Lower lobe of right lung (tissue), 2 donors: Measurements from ENCODE around the gene SMC6. TPM values are rescaled to one million over a fixed set of nuclear protein-coding genes. Genes with fewer than 3 reads are reported as not detected.

Source experiments
- ATAC-seq, 2 donors: fragments of 200-7000 bp; cut with Tn5 transposase; one replicate each; pipeline ENCODE4 v1.9.1; 2020 to 2022; ENCODE audit warnings: mild to moderate bottlenecking in 2 of 2, moderate library complexity in 2 of 2
- DNase-seq: peaks from one replicate; pipeline ENCODE4 v3.0.0-alpha.2; 2020
- H3K27ac ChIP-seq: fragments of 200-600 bp; one replicate; pipeline ENCODE4 v1.8.0; 2022
- H3K27me3 ChIP-seq: fragments of 200-600 bp; one replicate; pipeline ENCODE4 v1.8.0; 2022; ENCODE audit warnings: low read depth
- H3K36me3 ChIP-seq: fragments of 200-600 bp; one replicate; pipeline ENCODE4 v1.8.0; 2022; ENCODE audit warnings: mild to moderate bottlenecking
- H3K4me1 ChIP-seq: fragments of 200-600 bp; one replicate; pipeline ENCODE4 v1.8.0; 2022
- H3K4me3 ChIP-seq: fragments of 200-600 bp; one replicate; pipeline ENCODE4 v1.8.0; 2022; ENCODE audit warnings: mild to moderate bottlenecking
- H3K9me3 ChIP-seq: fragments of 200-600 bp; one replicate; pipeline ENCODE4 v1.8.0; 2022
- intact Hi-C: fragments of 100-400 bp; cut with DNase I; formaldehyde crosslinking; loops from one replicate; pipeline ENCODE4 v1.11.0; 2022
- total RNA-seq: library from RNA; stranded (reverse); fragmentation: NEBNext Ultra II Directional; extraction: Animal tissue kit (Norgen Biotek cat#: 25700); gene quantifications from one replicate; pipeline ENCODE4 v1.2.1, GENCODE V29; 2021
- TF ChIP-seq, protein P1 (sequence below): fragments of 200-600 bp; IDR thresholded peaks from one replicate; pipeline ENCODE4 v1.8.0; 2022; ENCODE audit warnings: antibody characterized with exemption, mild to moderate bottlenecking
- donor health status: DM: no; HTN: yes; CAD: no; lungs with severe emphysema.

SMC6 gene
- total RNA-seq, 1 donor from 2014 or later = 15.0 TPM

DNA sequence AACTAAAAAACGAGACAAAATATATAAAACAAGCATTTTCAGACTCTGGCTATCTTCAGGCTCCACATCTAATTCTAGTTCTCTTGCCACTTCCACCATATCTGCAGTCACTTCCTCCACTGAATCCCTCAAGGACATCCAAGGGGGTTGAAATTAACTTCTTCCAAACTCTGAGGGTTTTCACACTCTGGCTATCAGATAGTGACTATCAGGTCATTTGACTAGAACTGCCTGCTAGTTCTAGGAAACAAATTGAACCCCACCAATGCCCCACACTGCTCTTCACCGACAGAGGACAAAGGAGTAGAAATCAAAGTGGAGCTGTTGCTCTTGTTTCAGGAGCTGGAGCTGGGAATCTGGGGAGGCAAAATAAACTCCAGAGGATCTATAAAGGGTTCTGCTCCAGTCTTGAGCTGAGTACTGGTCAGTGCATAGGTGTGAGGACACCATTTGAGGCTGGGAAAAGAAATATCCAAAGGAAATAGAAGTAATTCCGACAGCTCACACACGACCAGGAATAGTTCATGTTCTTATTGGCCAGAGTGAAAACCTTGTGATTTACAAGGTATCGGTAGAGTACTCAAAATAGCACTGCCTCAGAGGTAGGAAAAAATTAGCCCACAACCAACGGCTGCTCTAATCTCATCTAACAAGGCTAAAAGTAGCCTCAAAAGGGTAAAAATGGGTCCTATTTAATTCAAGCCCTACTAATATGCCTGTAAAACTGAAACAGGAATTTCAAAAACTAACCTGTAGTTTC is 71.3 kb downstream of the SMC6 start:
- Histone ChIP-seq H3K27me3 (no peaks in the 10 kb centered on the region), H3K4me3 (no peak overlapping the region), H3K36me3 (peaks cover 55% of the 10 kb centered on the region), H3K4me1 (no peaks in the 10 kb centered on the region), H3K9me3 (no peaks in the 10 kb centered on the region), H3K27ac (no peak overlapping the region)
- TF ChIP-seq, protein P1, sequence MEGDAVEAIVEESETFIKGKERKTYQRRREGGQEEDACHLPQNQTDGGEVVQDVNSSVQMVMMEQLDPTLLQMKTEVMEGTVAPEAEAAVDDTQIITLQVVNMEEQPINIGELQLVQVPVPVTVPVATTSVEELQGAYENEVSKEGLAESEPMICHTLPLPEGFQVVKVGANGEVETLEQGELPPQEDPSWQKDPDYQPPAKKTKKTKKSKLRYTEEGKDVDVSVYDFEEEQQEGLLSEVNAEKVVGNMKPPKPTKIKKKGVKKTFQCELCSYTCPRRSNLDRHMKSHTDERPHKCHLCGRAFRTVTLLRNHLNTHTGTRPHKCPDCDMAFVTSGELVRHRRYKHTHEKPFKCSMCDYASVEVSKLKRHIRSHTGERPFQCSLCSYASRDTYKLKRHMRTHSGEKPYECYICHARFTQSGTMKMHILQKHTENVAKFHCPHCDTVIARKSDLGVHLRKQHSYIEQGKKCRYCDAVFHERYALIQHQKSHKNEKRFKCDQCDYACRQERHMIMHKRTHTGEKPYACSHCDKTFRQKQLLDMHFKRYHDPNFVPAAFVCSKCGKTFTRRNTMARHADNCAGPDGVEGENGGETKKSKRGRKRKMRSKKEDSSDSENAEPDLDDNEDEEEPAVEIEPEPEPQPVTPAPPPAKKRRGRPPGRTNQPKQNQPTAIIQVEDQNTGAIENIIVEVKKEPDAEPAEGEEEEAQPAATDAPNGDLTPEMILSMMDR = no peak
- intact Hi-C loops = no loop called here
- ATAC-seq = no peak
- DNase-seq = no peak

DNA sequence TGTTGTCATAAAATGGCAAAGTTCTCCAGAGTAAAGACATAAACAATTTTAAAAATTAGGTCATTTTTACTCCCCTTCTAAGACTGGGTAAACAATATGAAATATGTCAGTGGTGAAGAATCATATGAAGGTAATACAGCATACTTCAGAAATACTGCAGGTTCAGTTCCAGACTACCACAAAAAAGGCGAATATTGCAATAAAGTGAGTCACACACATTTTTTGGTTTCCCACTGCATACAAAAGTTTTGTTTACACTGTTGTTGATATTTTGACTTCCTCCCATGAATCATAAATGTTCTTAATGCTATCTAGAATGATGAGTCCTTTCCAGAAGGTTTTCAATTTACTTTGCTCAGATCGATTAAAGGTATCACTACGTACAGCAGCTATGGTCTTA is 73.5 kb downstream of the SMC6 start:
- Histone ChIP-seq H3K27ac (no peak overlapping the region), H3K4me3 (no peak overlapping the region), H3K36me3 (peaks cover 53% of the 10 kb centered on the region), H3K4me1 (no peaks in the 10 kb centered on the region), H3K27me3 (no peaks in the 10 kb centered on the region), H3K9me3 (no peaks in the 10 kb centered on the region)
- TF ChIP-seq, protein P1 = no peak
- ATAC-seq = no peak
- intact Hi-C loops = no loop called here
- DNase-seq = no peak

DNA sequence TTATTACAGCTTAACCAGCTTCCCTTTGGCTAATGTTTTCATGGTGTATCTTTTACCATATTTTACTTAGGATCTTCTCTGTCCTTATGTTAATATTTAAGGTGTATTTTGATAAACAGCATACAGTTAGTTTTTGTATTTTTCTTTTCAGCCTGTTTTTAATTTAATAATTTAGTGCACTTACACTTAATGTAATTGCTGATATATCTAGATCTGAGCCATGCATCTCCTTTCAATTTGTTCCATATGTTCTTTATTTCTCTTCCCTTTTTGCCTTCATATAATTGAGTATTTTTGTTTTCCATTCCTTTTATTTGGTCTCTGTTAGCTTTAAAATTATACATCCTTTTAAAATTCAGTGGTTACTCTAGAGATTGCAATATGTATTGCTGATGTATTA is 78.8 kb downstream of the SMC6 start:
- H3K4me1 ChIP-seq = no peaks in the 10 kb centered on the region
- H3K9me3 ChIP-seq = no peaks in the 10 kb centered on the region
- no peaks in the 10 kb centered on the region for H3K27me3 ChIP-seq
- no peak overlapping the region for H3K4me3 ChIP-seq
- intact Hi-C loops = no loop called here
- DNase-seq (no peak), ATAC-seq (no peak)
- H3K36me3 ChIP-seq = peaks cover 24% of the 10 kb centered on the region
- H3K27ac ChIP-seq = no peak overlapping the region
- TF ChIP-seq, protein P1 = no peak

DNA sequence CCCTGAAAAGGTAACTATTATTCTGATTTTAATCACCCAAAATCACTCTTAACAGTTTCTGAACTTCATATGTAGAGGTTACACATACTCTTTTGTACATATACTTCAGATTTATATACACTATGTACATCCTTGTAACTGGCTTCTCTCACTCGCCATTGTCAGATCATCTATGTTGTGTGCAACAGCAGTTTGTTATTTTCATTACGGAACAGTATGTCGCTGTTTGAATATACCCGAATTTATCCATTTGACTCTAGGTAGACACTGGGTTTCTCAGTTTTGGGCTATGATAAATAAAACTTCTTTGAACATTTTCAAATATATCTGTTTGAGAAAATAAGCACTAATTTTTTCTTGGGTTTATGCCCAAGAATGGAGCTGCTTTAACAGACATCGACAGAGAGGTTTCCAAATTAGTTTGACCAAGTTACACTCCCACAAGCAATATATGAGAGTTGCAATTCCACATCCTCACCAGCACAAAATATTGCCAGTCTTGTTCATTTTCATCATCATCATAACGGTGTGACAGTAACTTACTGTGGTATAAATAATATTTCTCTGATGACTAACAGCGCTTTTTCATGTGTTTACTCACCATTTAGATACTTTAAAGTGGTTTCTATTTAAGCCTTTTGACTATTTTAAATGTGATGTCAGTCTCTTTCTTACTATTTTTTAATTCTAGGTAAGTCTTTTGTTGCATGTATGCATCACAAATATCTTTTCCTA is 80.9 kb downstream of the SMC6 start:
- TF ChIP-seq, protein P1 = no peak
- no peak for DNase-seq
- H3K4me1 ChIP-seq = no peaks in the 10 kb centered on the region
- no peak for ATAC-seq
- H3K27ac ChIP-seq = no peak overlapping the region
- no peaks in the 10 kb centered on the region for H3K27me3 ChIP-seq
- H3K4me3 ChIP-seq = no peak overlapping the region
- H3K9me3 ChIP-seq = no peaks in the 10 kb centered on the region
- intact Hi-C loops = no loop called here
- peaks cover 34% of the 10 kb centered on the region for H3K36me3 ChIP-seq

DNA sequence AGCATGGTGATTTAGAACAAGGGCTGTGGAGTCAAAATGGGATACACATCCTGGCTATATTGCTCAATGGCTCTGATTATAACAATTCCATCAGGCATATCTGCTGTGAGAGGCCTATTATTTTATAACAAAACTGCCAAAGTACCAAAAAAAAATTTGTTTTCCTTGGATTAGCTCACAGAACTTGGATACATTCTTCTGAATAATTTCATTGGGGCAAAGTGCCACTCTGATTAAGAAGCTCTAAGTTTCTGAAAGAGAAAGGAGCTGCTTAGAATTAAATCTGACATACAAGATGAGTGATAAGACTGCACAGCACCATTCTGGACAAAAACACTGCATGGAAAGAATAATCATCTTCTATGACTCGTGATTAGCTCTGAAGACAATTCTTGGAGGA is 85.7 kb downstream of the SMC6 start:
- no peaks in the 10 kb centered on the region for H3K27me3 ChIP-seq
- no peak overlapping the region for H3K4me3 ChIP-seq
- no peaks in the 10 kb centered on the region for H3K9me3 ChIP-seq
- ATAC-seq = no peak
- TF ChIP-seq, protein P1 = no peak
- intact Hi-C loops = no loop called here
- H3K36me3 ChIP-seq = peaks cover 63% of the 10 kb centered on the region
- H3K4me1 ChIP-seq = no peaks in the 10 kb centered on the region
- H3K27ac ChIP-seq = no peak overlapping the region
- no peak for DNase-seq
